HCT116 (cell line): ENCODE measurements around the gene ADGRL3. TPM values are rescaled to one million over a fixed set of nuclear protein-coding genes. Genes with fewer than 3 reads are reported as not detected.

Experiments
- ATAC-seq: fragments of 200-7000 bp; cut with Tn5 transposase; 2 replicates; pipeline ENCODE4 v1.9.1; 2020; ENCODE audit warnings: mild to moderate bottlenecking, moderate library complexity
- BruUV-seq: library from RNA; stranded (reverse); fragments of 400-500 nt; replicated peaks from 2 replicates; lab custom pipeline; 2021; lab: Mats Ljungman, UMichigan
- CTCF ChIA-PET: fragments of 300-600 bp; sonication (Branson Sonifier 250); formaldehyde crosslinking; loops from one replicate; lab custom pipeline; 2021; ENCODE audit warnings: antibody characterized with exemption; lab: Charles Lee
- POLR2A ChIA-PET: fragments of 300-600, 350-600 bp; sonication (Branson Sonifier 250); formaldehyde crosslinking; loops from one replicate; lab custom pipeline; 2021; ENCODE audit warnings: antibody characterized with exemption; lab: Charles Lee
- RAD21 ChIA-PET, 2 experiments: fragments of 300-600 bp; sonication (Branson Sonifier 250); formaldehyde crosslinking; loops; one replicate each; lab custom pipeline; 2023; ENCODE audit warnings: low total read pairs in 2 of 2; ENCODE audit not compliant: uncharacterized antibody in 2 of 2, unreplicated experiment in 2 of 2, low non-redundant PET in 1 of 2; lab: Charles Lee
- DNase-seq: peaks from one replicate; pipeline ENCODE4 v3.0.0-alpha.2; 2010; ENCODE audit warnings: low read depth, low spot score
- H2AFZ ChIP-seq: fragments of 200-600 bp; shearing (Covaris generic), sonication (generic); 2 replicates; pipeline ENCODE4 v1.6.1; 2017; ENCODE audit warnings: low read depth, mixed run types, mixed read lengths, antibody characterized with exemption, low read length; ENCODE audit not compliant: poor library complexity, severe bottlenecking
- H3K27ac ChIP-seq: 2 replicates; pipeline ENCODE4 v1.5.1; 2012; ENCODE audit warnings: low read depth, low read length
- H3K27me3 ChIP-seq: fragments of 200-600 bp; sonication (generic); 2 replicates; pipeline ENCODE4 v1.6.1; 2016; ENCODE audit warnings: mixed run types, low read length, mixed read lengths; ENCODE audit not compliant: insufficient read depth
- H3K36me3 ChIP-seq, 2 experiments: fragments of 200-500 bp in 1 of 2; fragments of 200-600 bp in 1 of 2; sonication (Bioruptor generic) in 1 of 2; sonication (generic) in 1 of 2; 2 replicates each; pipeline versions ENCODE4 v1.5.1 to v1.6.1; 2014 to 2016; ENCODE audit warnings: low read length in 2 of 2, inconsistent platforms in 1 of 2, mixed read lengths in 1 of 2, mixed run types in 1 of 2; ENCODE audit not compliant: insufficient read depth in 2 of 2, control insufficient read depth in 1 of 2
- H3K4me1 ChIP-seq, 2 experiments: fragments of 200-600 bp in 1 of 2; sonication (generic) in 1 of 2; 2 replicates each; pipeline versions ENCODE4 v1.5.1 to v1.6.1; 2012 to 2017; ENCODE audit warnings: low read length in 2 of 2, inconsistent platforms in 1 of 2, mild to moderate bottlenecking in 1 of 2, mixed read lengths in 1 of 2, mixed run types in 1 of 2, moderate library complexity in 1 of 2; ENCODE audit not compliant: insufficient read depth in 2 of 2, control insufficient read depth in 1 of 2
- H3K4me2 ChIP-seq: fragments of 200-600 bp; sonication (generic); 2 replicates; pipeline ENCODE4 v1.6.1; 2017; ENCODE audit warnings: mixed run types, low read length, mixed read lengths
- H3K4me3 ChIP-seq, 2 experiments: fragments of 200-600 bp in 1 of 2; sonication (generic) in 1 of 2; replicated peaks in 1 of 2; 2 replicates each; pipeline ENCODE4 v1.5.1; 2011 to 2016; ENCODE audit warnings: low read length in 2 of 2, control low read depth in 1 of 2, low read depth in 1 of 2, mild to moderate bottlenecking in 1 of 2, mixed read lengths in 1 of 2, mixed run types in 1 of 2
- H3K79me2 ChIP-seq: fragments of 200-600 bp; sonication (generic); 2 replicates; pipeline ENCODE4 v1.6.1; 2017; ENCODE audit warnings: mild to moderate bottlenecking, mixed run types, low read length, moderate library complexity, mixed read lengths; ENCODE audit not compliant: insufficient read depth
- H3K9ac ChIP-seq: fragments of 200-600 bp; sonication (generic); 2 replicates; pipeline ENCODE4 v1.6.1; 2016; ENCODE audit warnings: low read length, mixed read lengths
- H3K9me2 ChIP-seq: fragments of 200-600 bp; sonication (generic), shearing (Covaris generic); 2 replicates; pipeline ENCODE4 v1.6.1; 2017; ENCODE audit warnings: mixed run types, mild to moderate bottlenecking, moderate library complexity; ENCODE audit not compliant: insufficient read depth
- H3K9me3 ChIP-seq, 2 experiments: fragments of 200-500 bp in 1 of 2; fragments of 200-600 bp in 1 of 2; sonication (Bioruptor generic) in 1 of 2; sonication (generic) in 1 of 2; 2 replicates each; pipeline ENCODE4 v1.6.1; 2014 to 2017; ENCODE audit warnings: low read length in 2 of 2, mixed read lengths in 2 of 2, inconsistent platforms in 1 of 2, low read depth in 1 of 2, mild to moderate bottlenecking in 1 of 2, mixed run types in 1 of 2, moderate library complexity in 1 of 2; ENCODE audit not compliant: control insufficient read depth in 1 of 2, insufficient read depth in 1 of 2
- H4K20me1 ChIP-seq: fragments of 200-600 bp; sonication (generic), shearing (Covaris generic); 2 replicates; pipeline ENCODE4 v1.6.1; 2017; ENCODE audit warnings: mixed run types, mild to moderate bottlenecking, moderate library complexity; ENCODE audit not compliant: insufficient read depth
- CEBPB ChIP-seq: IDR thresholded peaks from 2 replicates; pipeline ENCODE4 v1.6.1; 2012; ENCODE audit warnings: low read depth
- ELF1 ChIP-seq: IDR thresholded peaks from 2 replicates; pipeline ENCODE4 v1.6.1; 2012; ENCODE audit warnings: low read depth, borderline replicate concordance
- EZH2phosphoT487 ChIP-seq: fragments of 200-600 bp; IDR thresholded peaks from 2 replicates; pipeline ENCODE4 v1.6.1; 2018; ENCODE audit warnings: antibody characterized with exemption, borderline replicate concordance
- FOSL1 ChIP-seq: IDR thresholded peaks from 2 replicates; pipeline ENCODE4 v1.6.1; 2012; ENCODE audit warnings: low read depth
- JUND ChIP-seq: IDR thresholded peaks from 2 replicates; pipeline ENCODE4 v1.6.1; 2012
- POLR2A ChIP-seq: IDR thresholded peaks from 2 replicates; pipeline ENCODE4 v1.7.0; 2011; ENCODE audit warnings: borderline replicate concordance; ENCODE audit not compliant: insufficient read depth, insufficient read length; ENCODE audit errors: extremely low read depth
- POLR2AphosphoS5 ChIP-seq: IDR thresholded peaks from 2 replicates; pipeline ENCODE4 v1.6.1; 2011; ENCODE audit warnings: mild to moderate bottlenecking, low read depth, low read length, moderate library complexity
- RAD21 ChIP-seq: IDR thresholded peaks from 2 replicates; pipeline ENCODE4 v1.6.1; 2012; ENCODE audit warnings: low read depth, mild to moderate bottlenecking
- REST ChIP-seq: IDR thresholded peaks from 2 replicates; pipeline ENCODE4 v1.6.1; 2012; ENCODE audit warnings: low read depth
- SP1 ChIP-seq: IDR thresholded peaks from 2 replicates; pipeline ENCODE4 v1.6.1; 2012; ENCODE audit warnings: low read depth
- TCF7L2 ChIP-seq: IDR thresholded peaks from 2 replicates; pipeline ENCODE4 v1.7.0; 2011; ENCODE audit warnings: borderline replicate concordance, inconsistent platforms; ENCODE audit not compliant: insufficient read depth, insufficient read length; ENCODE audit errors: extremely low read depth
- YY1 ChIP-seq: IDR thresholded peaks from 2 replicates; pipeline ENCODE4 v1.6.1; 2011; ENCODE audit warnings: low read length, low read depth, moderate library complexity, mild to moderate bottlenecking; ENCODE audit not compliant: insufficient replicate concordance; ENCODE audit errors: extremely low read depth
- ZFX ChIP-seq: fragments of 450-650 bp; IDR thresholded peaks from 2 replicates; pipeline ENCODE4 v1.6.1; 2017
- intact Hi-C: fragments of 100-400 bp; cut with micrococcal nuclease; formaldehyde crosslinking; loops from 2 replicates; pipeline ENCODE4 v1.10.0; 2022
- total RNA-seq: library from RNA; stranded (reverse); gene quantifications from one replicate; pipeline ENCODE4 v1.2.1, GENCODE V29; 2021; ENCODE audit not compliant: unreplicated experiment
- TF ChIP-seq, protein P1 (sequence below): IDR thresholded peaks from 2 replicates; pipeline ENCODE4 v1.6.1; 2012

ADGRL3 gene
- total RNA-seq, 1 experiment from 2014 or later: not detected

GRCh38 chr4:61473306-61473705 is 273.2 kb downstream of the ADGRL3 start:
- intact Hi-C loops: no loop called here
- H3K27ac ChIP-seq: no peak overlapping the region
- no peak overlapping the region for H3K4me2 ChIP-seq
- no peak for DNase-seq
- H2AFZ ChIP-seq: no peak overlapping the region
- H3K36me3 ChIP-seq: no peaks in the 10 kb centered on the region
- no peak overlapping the region for H3K4me3 ChIP-seq
- ChIA-PET RAD21 (no interaction called here), CTCF (no interaction called here), POLR2A (no interaction called here)
- H4K20me1 ChIP-seq: no peaks in the 10 kb centered on the region
- no peaks in the 10 kb centered on the region for H3K27me3 ChIP-seq
- TF ChIP-seq YY1 (no peak), RAD21 (no peak), POLR2AphosphoS5 (no peak), REST (no peak), ZFX (no peak), EZH2phosphoT487 (no peak), POLR2A (no peak), FOSL1 (no peak), SP1 (no peak), ELF1 (no peak), JUND (no peak), CEBPB (no peak), TCF7L2 (no peak)
- TF ChIP-seq, protein P1, sequence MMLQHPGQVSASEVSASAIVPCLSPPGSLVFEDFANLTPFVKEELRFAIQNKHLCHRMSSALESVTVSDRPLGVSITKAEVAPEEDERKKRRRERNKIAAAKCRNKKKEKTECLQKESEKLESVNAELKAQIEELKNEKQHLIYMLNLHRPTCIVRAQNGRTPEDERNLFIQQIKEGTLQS: no peak
- no peaks in the 10 kb centered on the region for H3K79me2 ChIP-seq
- no peaks in the 10 kb centered on the region for H3K4me1 ChIP-seq
- no TSS peak for BruUV-seq
- H3K9me2 ChIP-seq: no peaks in the 10 kb centered on the region
- peaks cover 6 to 14% of the 10 kb centered on the region in 2 experiments for H3K9me3 ChIP-seq
- H3K9ac ChIP-seq: no peak overlapping the region
- no peak for ATAC-seq
